Mesendoderm (in vitro differentiated cells): ENCODE results near the gene SCRT2.

Experiments used
- DNase-seq: peaks from one replicate; pipeline ENCODE4 v3.0.0; 2013
- H2AK5ac ChIP-seq: 2 replicates; pipeline ENCODE4 v1.6.1; 2013; ENCODE audit warnings: low read length, inconsistent platforms
- H2BK120ac ChIP-seq: 2 replicates; pipeline ENCODE4 v1.6.1; 2013; ENCODE audit warnings: low read depth, mild to moderate bottlenecking, low read length, moderate library complexity, mixed read lengths
- H2BK15ac ChIP-seq: replicated peaks from 2 replicates; pipeline ENCODE4 v1.6.1; 2013; ENCODE audit warnings: low read depth, mild to moderate bottlenecking, moderate library complexity
- H2BK5ac ChIP-seq: 2 replicates; pipeline ENCODE4 v1.6.1; 2013; ENCODE audit warnings: low read length, inconsistent platforms
- H3K18ac ChIP-seq: 2 replicates; pipeline ENCODE4 v1.6.1; 2013; ENCODE audit warnings: mild to moderate bottlenecking, low read length, mixed read lengths
- H3K23ac ChIP-seq: one replicate; pipeline ENCODE4 v1.6.1; 2013; ENCODE audit warnings: low read length
- H3K27ac ChIP-seq: 2 replicates; pipeline ENCODE4 v1.5.1; 2013; ENCODE audit warnings: low read depth, mild to moderate bottlenecking, inconsistent platforms, low read length, moderate library complexity
- H3K27me3 ChIP-seq: 2 replicates; pipeline ENCODE4 v1.6.1; 2013; ENCODE audit warnings: low read length, control low read depth, mild to moderate bottlenecking, inconsistent platforms; ENCODE audit not compliant: insufficient read depth, poor library complexity
- H3K36me3 ChIP-seq: 2 replicates; pipeline ENCODE4 v1.6.1; 2013; ENCODE audit warnings: low read length, inconsistent platforms; ENCODE audit not compliant: control insufficient read depth, insufficient read depth
- H3K4ac ChIP-seq: one replicate; pipeline ENCODE4 v1.6.1; 2013; ENCODE audit warnings: low read depth, mild to moderate bottlenecking, low read length, moderate library complexity
- H3K4me1 ChIP-seq: 2 replicates; pipeline ENCODE4 v1.6.1; 2013; ENCODE audit warnings: low read depth, low read length, inconsistent platforms; ENCODE audit not compliant: control insufficient read depth
- H3K4me2 ChIP-seq: 2 replicates; pipeline ENCODE4 v1.6.1; 2013; ENCODE audit warnings: low read length
- H3K4me3 ChIP-seq: 2 replicates; pipeline ENCODE4 v1.5.1; 2013; ENCODE audit warnings: mild to moderate bottlenecking, low read length
- H3K56ac ChIP-seq: one replicate; pipeline ENCODE4 v1.6.1; 2013; ENCODE audit warnings: low read length
- H3K79me1 ChIP-seq: 2 replicates; pipeline ENCODE4 v1.6.1; 2013; ENCODE audit warnings: low read length, inconsistent platforms
- H3K79me2 ChIP-seq: 2 replicates; pipeline ENCODE4 v1.6.1; 2013; ENCODE audit warnings: mild to moderate bottlenecking, low read length; ENCODE audit not compliant: control insufficient read depth, insufficient read depth
- H3K9ac ChIP-seq: 2 replicates; pipeline ENCODE4 v1.6.1; 2013; ENCODE audit warnings: low read length, inconsistent platforms
- H4K5ac ChIP-seq: one replicate; pipeline ENCODE4 v1.6.1; 2013; ENCODE audit warnings: low read length
- H4K8ac ChIP-seq: one replicate; pipeline ENCODE4 v1.6.1; 2013; ENCODE audit warnings: low read depth, mild to moderate bottlenecking, control low read depth, low read length, moderate library complexity
- WGBS: extraction: QIAGEN DNeasy Blood & Tissue Kit; methylation state at CpG from one replicate; pipeline ENCODE4 v1.1.7; 2013; ENCODE audit warnings: low lambda C conversion rate, missing lambda C conversion rate; ENCODE audit not compliant: insufficient coverage; ENCODE audit errors: extremely low coverage; 5-methylcytosine and 5-hydroxymethylcytosine counted together

SCRT2 gene

DNA sequence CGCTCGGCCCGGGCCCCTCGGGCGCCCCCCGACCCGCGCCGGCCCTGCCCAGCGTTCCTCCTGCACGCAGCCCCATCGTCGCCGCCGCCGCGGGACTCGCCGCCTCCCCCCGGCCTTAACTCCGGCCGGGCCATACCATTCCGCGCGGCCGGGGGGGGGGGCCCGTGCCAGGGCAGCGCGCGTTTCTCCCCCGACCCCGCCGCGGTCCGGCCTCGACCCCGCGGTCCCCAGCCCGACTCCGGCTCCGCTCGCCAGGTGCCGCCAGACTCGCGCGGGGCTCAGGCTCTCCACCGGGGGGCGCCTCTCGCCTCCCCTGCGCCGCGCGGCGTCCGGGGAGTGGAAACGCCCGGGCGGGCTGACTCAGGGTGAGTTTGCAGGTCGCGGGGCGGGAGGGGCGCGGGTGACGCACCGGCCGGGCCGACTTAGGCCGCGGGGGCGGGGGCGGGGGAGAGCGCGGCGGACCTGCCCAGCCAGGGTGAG, 22.5 kb downstream of the SCRT2 start, which contains the start of gene SRXN1:
SRXN1 (minus strand) TSS at position 91 of the 480 bp plus-strand sequence; CDS start at position 76, 15 bp downstream.
- Histone ChIP-seq H3K79me1 (peaks cover 2% of the 10 kb centered on the region), H3K4me2 (peak within 1 kb of the TSS; percentile 79), H4K8ac (no peak within 1 kb of the TSS), H2BK15ac (no peak within 1 kb of the TSS), H3K4me3 (peak within 1 kb of the TSS; percentile 69), H2AK5ac (peak within 1 kb of the TSS; percentile 91), H3K27me3 (no peaks in the 10 kb centered on the region), H3K79me2 (no peaks in the 10 kb centered on the region), H3K9ac (peak within 1 kb of the TSS; percentile 86), H2BK5ac (peak within 1 kb of the TSS; percentile 39), H3K4me1 (peaks cover 17% of the 10 kb centered on the region), H3K36me3 (no peaks in the 10 kb centered on the region), H4K5ac (no peak within 1 kb of the TSS), H3K18ac (peak within 1 kb of the TSS; percentile 73), H3K4ac (peak within 1 kb of the TSS; percentile 78), H3K27ac (no peak within 1 kb of the TSS), H2BK120ac (peak within 1 kb of the TSS; percentile 34), H3K56ac (peak within 1 kb of the TSS; percentile 92), H3K23ac (peak within 1 kb of the TSS; percentile 53)
- DNase-seq = peak; percentile 96
- no CpG with 5 or more reads among the region's 74 CpGs for WGBS

GRCh38 chr20:652615-653109, 22.9 kb downstream of the SCRT2 start:
- no CpG with 5 or more reads among the region's 36 CpGs for WGBS
- Histone ChIP-seq H4K8ac (no peak overlapping the region), H2AK5ac (no peak overlapping the region), H3K79me1 (peaks cover 2% of the 10 kb centered on the region), H3K27me3 (no peaks in the 10 kb centered on the region), H3K79me2 (no peaks in the 10 kb centered on the region), H3K23ac (peak overlapping the region; percentile 53), H3K4me3 (peak overlapping the region; percentile 69), H3K27ac (no peak overlapping the region), H3K18ac (peak overlapping the region; percentile 1), H3K4ac (no peak overlapping the region), H3K4me2 (peak overlapping the region; percentile 79), H3K9ac (peak overlapping the region; percentile 86), H2BK15ac (no peak overlapping the region), H2BK5ac (peak overlapping the region; percentile 39), H3K4me1 (peaks cover 13% of the 10 kb centered on the region), H3K56ac (peak overlapping the region; percentile 92), H2BK120ac (no peak overlapping the region), H4K5ac (no peak overlapping the region), H3K36me3 (peaks cover 3% of the 10 kb centered on the region)
- DNase-seq = peak; percentile 62

DNA sequence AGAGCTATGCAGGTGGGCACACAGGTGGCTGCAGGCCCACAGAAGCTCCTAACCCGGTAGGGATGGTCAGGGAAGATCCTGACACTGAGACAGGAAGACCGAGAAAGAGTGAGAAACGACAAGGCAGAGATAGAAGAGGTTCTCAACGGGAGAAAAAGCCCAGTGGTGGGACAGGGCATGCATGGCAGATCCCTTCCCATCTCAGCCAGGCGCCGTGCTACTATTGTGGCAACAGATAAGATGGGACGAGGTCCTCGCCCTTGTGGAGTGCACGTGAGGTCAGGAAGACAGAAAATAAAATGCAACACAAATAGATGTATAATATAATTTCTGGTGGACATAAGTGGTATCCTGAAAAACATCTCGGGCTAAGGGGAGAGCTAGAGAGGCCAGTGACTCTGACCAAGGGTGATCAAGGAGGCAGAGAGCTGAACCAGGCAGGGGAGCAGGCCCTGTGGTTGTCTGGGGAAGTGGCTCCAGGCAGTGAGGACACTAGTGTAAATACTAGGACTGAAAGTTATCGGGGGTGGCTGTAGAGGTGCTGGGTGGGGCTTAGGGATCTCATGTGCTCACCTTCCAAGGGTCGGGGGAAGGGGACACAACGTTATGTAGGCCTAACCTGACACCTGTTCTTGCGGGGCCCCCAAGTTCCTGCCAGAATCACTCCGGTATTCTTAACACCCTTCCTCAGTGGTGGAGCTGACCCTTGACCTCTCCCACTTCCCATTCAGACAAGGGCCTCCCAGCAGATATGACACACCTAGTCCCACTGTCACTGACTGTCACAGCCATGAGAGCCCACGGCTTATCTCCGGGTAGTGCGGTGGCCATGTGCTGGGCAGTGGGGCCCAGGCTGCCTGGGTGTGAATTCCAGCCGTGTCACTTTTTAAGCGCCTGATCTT, 23.6 kb downstream of the SCRT2 start:
- Histone ChIP-seq H2BK15ac (no peak overlapping the region), H3K4me1 (peaks cover 7% of the 10 kb centered on the region), H3K36me3 (peaks cover 3% of the 10 kb centered on the region), H3K4me2 (peak overlapping the region; percentile 79), H4K5ac (no peak overlapping the region), H2BK120ac (no peak overlapping the region), H3K9ac (peak overlapping the region; percentile 86), H3K79me1 (peaks cover 2% of the 10 kb centered on the region), H3K23ac (no peak overlapping the region), H3K27me3 (no peaks in the 10 kb centered on the region), H3K56ac (peak overlapping the region; percentile 45), H3K27ac (no peak overlapping the region), H3K79me2 (no peaks in the 10 kb centered on the region), H3K4me3 (peak overlapping the region; percentile 69), H2AK5ac (peak overlapping the region; percentile 91), H2BK5ac (no peak overlapping the region), H4K8ac (no peak overlapping the region), H3K4ac (no peak overlapping the region), H3K18ac (no peak overlapping the region)
- no CpG with 5 or more reads among the region's 20 CpGs for WGBS
- no peak for DNase-seq

DNA sequence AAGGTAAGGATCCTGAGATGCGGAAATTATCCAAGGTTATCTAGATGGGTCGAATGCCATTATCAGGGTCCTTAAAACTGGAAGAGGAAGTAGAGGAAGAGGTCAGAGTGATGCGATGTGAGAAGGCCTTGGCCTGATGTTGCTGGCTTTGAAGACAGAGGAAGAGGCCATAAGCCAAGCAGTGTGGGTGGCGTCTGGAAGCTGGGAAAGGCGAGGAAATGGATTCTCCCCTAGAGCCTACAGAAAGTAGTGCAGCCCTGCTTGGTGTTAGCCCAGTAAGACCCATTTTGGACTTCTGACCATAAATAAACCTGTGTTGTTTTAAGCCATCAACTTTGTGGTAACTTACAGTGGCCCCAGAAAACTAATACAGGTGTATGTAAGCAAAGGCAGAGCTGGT, 24.6 kb downstream of the SCRT2 start:
- Histone ChIP-seq H2AK5ac (no peak overlapping the region), H4K5ac (no peak overlapping the region), H2BK15ac (no peak overlapping the region), H3K4ac (no peak overlapping the region), H3K79me2 (no peaks in the 10 kb centered on the region), H3K23ac (no peak overlapping the region), H3K56ac (no peak overlapping the region), H3K4me3 (no peak overlapping the region), H3K9ac (no peak overlapping the region), H3K36me3 (peaks cover 3% of the 10 kb centered on the region), H3K18ac (no peak overlapping the region), H3K79me1 (peaks cover 2% of the 10 kb centered on the region), H3K4me1 (peaks cover 7% of the 10 kb centered on the region), H2BK5ac (no peak overlapping the region), H3K27me3 (no peaks in the 10 kb centered on the region), H3K27ac (no peak overlapping the region), H4K8ac (no peak overlapping the region), H2BK120ac (no peak overlapping the region), H3K4me2 (no peak overlapping the region)
- DNase-seq = no peak
- no CpG with 5 or more reads among the region's 5 CpGs for WGBS

- Histone ChIP-seq H3K27ac (no peak overlapping the region), H3K79me2 (no peaks in the 10 kb centered on the region), H3K36me3 (peaks cover 3% of the 10 kb centered on the region), H2BK120ac (no peak overlapping the region), H4K8ac (no peak overlapping the region), H3K4me1 (peaks cover 7% of the 10 kb centered on the region), H4K5ac (no peak overlapping the region), H3K56ac (no peak overlapping the region), H2AK5ac (no peak overlapping the region), H3K18ac (no peak overlapping the region), H3K9ac (no peak overlapping the region), H3K4ac (no peak overlapping the region), H3K4me2 (no peak overlapping the region), H3K27me3 (no peaks in the 10 kb centered on the region), H3K23ac (no peak overlapping the region), H3K79me1 (peaks cover 2% of the 10 kb centered on the region), H2BK5ac (no peak overlapping the region), H3K4me3 (no peak overlapping the region), H2BK15ac (no peak overlapping the region)
- no CpG with 5 or more reads among the region's 5 CpGs for WGBS
- no peak for DNase-seq
These were observed 25.3 kb downstream of the SCRT2 start for GRCh38 chr20:650281-650680.
